EH (cell line): ENCODE measurements around the gene KIAA0513.

ENCODE experiments used
- DNase-seq: peaks from one replicate; pipeline ENCODE4 v3.0.0-alpha.2; 2015; ENCODE audit warnings: low read depth

The KIAA0513 gene

GRCh38 chr16:85004587-85005205 is 22.9 kb upstream of the KIAA0513 start:
- peak; percentile 95 for DNase-seq

DNA sequence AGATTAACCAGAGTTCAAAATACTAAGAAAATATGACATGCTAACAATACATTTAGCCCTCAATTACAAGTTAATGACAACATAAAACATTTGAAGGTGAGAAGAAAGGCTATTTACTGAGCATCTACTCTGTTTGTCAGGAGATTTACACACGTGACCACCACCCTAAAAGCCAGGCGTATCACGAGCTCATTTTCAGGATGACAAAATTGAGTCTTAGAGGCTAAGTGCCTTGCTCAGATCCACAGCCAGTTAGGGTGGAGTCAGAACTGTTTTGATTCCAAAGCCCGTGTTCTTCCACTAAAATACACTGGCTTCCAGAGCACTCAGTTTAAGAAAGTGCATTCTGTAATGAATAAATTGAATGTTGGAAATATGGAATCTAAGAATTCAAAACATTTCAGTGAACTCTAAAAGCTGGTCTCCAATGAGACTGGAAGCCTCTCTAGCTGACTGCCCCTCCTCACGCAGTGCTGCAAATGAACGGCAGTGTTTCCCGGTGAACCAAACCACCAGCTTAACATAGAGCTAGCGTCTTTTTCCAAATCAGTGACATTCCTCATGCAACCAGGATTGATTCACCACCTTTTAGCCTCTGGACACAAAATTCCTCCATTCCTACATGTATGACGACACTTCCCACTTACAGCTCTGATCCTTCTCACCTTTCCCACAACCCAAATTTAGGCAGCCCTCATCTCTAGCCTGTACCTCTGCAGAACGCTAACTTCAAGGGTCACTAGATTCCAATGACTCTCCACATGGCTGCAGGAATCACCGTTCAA is 22.1 kb upstream of the KIAA0513 start:
- peak; percentile 74 for DNase-seq

- DNase-seq: peak; percentile 72
Measured at GRCh38 chr16:85006639-85007038, 21.0 kb upstream of the KIAA0513 start.

GRCh38 chr16:85007496-85008214 is 19.9 kb upstream of the KIAA0513 start:
- DNase-seq: no peak

GRCh38 chr16:85008271-85008670 is 19.3 kb upstream of the KIAA0513 start:
- DNase-seq: no peak

- DNase-seq: no peak
Measured at GRCh38 chr16:85010446-85010930, 17.1 kb upstream of the KIAA0513 start.

DNA sequence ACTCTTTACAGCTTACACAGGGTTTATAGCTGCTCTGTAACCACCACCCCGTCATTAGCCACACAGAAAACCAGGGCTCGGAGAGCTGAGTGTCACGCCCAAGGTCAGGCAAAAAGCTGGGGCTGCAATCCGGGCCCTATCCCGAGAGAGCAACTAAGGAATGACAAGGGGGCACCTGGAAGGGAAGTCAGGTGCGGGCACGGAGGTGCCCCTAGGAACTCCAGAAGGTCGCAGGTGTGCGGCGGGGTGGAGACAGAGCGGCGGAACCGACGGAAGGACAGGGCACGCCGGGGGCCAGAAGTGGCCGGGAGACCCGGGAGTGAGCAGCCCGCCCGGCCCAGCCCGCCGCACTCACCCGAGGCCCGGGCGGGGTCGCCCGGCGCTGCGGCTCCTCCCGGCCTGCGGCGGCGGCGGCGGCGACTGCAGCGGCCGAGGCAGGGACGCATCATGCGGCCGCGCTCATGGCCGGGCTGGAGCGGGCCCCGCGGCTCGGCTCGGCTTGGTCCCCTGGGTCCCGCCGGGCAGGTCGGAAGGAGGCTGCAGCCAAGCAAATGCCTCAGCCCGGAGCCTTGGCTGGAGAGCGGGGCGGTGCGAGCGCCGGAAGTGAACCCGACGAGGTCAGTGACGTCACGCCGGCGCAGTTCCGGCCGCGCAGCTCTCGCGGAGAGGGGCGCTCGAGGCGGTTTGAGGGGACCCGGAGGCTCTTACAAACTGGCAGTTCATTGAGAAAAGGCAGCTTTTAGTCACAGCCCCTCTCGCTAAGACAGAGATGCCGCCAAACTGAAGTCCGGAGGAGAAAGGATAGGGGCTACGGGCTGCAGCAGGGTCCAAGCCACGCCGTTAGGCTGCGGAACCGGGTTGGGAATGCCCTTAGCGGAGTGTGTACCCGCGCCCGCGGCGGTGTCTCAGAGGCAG is 16.4 kb upstream of the KIAA0513 start, which contains the start of gene ZDHHC7:
Gene ZDHHC7, minus strand, starts transcription at position 605 of the 915 bp plus-strand sequence. CDS start 20,917 bp downstream, outside the sequence.
- peak; percentile 86 for DNase-seq

GRCh38 chr16:85011846-85012284 is 15.7 kb upstream of the KIAA0513 start:
- DNase-seq: no peak

- no peak for DNase-seq
Measured at GRCh38 chr16:85014311-85014710, 13.3 kb upstream of the KIAA0513 start.

GRCh38 chr16:85015481-85016187 is 12.0 kb upstream of the KIAA0513 start:
- peak; percentile 46 for DNase-seq

GRCh38 chr16:85017151-85017550 is 10.4 kb upstream of the KIAA0513 start:
- DNase-seq: no peak

- no peak for DNase-seq
Measured at GRCh38 chr16:85017633-85018032, 10.0 kb upstream of the KIAA0513 start.

GRCh38 chr16:85018529-85019236 is 8.9 kb upstream of the KIAA0513 start:
- no peak for DNase-seq

- DNase-seq: no peak
Measured at GRCh38 chr16:85019659-85020245, 7.8 kb upstream of the KIAA0513 start.

- no peak for DNase-seq
Measured at GRCh38 chr16:85025781-85026653, 1.6 kb upstream of the KIAA0513 start.

DNA sequence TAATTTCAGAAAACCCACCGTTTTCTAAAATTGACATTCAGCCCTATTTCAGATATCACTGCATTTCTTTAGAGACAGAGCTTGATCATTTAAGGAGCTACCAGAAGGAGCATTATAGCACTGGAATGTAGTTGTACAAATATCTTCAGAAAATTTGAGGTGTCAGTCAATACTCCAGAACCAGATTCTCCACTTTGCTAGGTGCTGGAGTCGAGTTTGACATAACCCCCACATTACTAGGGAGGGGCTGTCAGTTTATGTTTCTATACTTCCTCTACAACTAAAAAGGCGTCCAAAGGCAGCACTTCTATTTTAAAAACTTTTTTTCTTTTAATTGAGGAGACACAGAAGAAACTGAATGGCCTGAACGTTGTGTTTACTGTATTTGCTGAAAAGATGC is 892 bp upstream of the KIAA0513 start:
- DNase-seq: no peak

DNA sequence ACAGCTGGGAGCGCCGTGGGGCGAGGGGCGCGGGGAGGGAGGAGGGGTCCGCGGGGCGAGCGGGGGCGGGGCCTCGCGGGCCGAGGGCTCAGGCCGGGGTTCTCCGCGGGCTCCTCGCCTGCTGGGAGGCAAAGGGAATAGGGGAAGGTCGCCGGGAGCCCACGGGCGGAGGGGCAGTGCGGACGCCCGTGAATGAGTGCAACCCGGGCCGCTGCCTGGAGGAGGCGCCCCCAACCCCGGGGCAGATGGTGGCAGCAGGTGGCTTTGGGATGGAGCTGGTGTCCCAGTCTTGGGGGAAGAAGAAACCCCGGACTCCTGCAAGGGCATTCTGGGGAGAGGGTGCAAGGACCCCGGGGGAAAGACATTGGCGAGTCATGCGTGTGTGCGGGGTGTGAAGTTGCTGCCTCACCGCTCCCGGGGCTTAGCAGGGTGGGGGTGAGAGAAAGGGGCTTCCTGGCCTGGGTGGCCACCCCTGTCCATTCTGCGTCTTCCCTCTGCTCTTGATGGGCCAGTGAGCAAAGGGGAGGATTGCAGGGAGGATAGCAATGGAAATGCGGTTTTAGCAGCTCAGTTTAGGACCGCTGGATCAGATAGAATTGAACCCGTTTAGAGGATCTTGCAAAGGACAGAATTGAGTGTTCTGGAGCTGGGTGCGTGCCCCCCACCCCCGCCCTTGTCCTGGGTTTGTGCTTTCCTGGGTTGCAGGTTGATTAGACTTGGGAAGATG is 526 bp downstream of the KIAA0513 start:
- DNase-seq: peak; percentile 12
